ENCODE measurements around the gene UNC5C. TPM values are rescaled to one million over a fixed set of nuclear protein-coding genes. Genes with fewer than 3 reads are reported as not detected.
A peak's percentile ranks its signal among the peaks of the same experiment; 100 is the strongest.

The UNC5C gene
- total RNA-seq, 1 donor from 2014 or later, result 0.39 TPM

- Histone ChIP-seq H3K9ac (no peak overlapping the region), H3K27me3 (peaks cover 70% of the 10 kb centered on the region)
- no peak for TF ChIP-seq EZH2phosphoT487 (IDR thresholded peaks at IDR 0.05)
- TF ChIP-seq EZH2 (IDR thresholded peaks at IDR 0.05), result no peak
- TF ChIP-seq CTCF (IDR thresholded peaks at IDR 0.05), result no peak
Observed at GRCh38 chr4:95546866-95547714, 1.7 kb downstream of the UNC5C start.

GRCh38 chr4:95546221-95546620 lies 2.6 kb downstream of the UNC5C start:
- peak overlapping the region; percentile 98 for H3K4me2 ChIP-seq
- Mint-ChIP-seq H3K36me3 (peaks cover 25% of the 10 kb centered on the region), H3K4me3 (peak overlapping the region; percentile 98), H3K27me3 (ENCODE audit: insufficient read depth, low read depth) (no peaks in the 10 kb centered on the region), H3K4me1 (peaks cover 47% of the 10 kb centered on the region), H3K9me3 (peaks cover 3% of the 10 kb centered on the region), H3K27ac (peak overlapping the region; percentile 89)
- H3K9ac ChIP-seq, result no peak overlapping the region
- no peak overlapping the region for H3K27ac ChIP-seq
- peaks cover 15% of the 10 kb centered on the region for H3K4me1 ChIP-seq
- H3K79me2 ChIP-seq (ENCODE audit: low read depth), result no peaks in the 10 kb centered on the region
- H3K9me3 ChIP-seq (ENCODE audit: low read depth), result no peaks in the 10 kb centered on the region
- no peaks in the 10 kb centered on the region for H3K36me3 ChIP-seq
- no peak for TF ChIP-seq CTCF (IDR thresholded peaks at IDR 0.05)
- no peak for TF ChIP-seq EZH2phosphoT487 (IDR thresholded peaks at IDR 0.05)
- no peak overlapping the region for H2AFZ ChIP-seq (replicated peaks)
- H4K20me1 ChIP-seq (ENCODE audit: low read depth), result no peaks in the 10 kb centered on the region
- H3F3A ChIP-seq (ENCODE audit: low read depth), result peaks cover 25% of the 10 kb centered on the region
- H3K27me3 ChIP-seq, result peaks cover 63% of the 10 kb centered on the region
- H3K4me3 ChIP-seq, result peak overlapping the region; percentile 68
- no peak for DNase-seq (ENCODE audit: low spot score)

More at GRCh38 chr4:95546866-95547714, 1.7 kb downstream of the UNC5C start:
- Histone ChIP-seq H3K79me2 (ENCODE audit: low read depth) (no peaks in the 10 kb centered on the region), H4K20me1 (ENCODE audit: low read depth) (no peaks in the 10 kb centered on the region), H3K4me1 (peaks cover 15% of the 10 kb centered on the region), H3K4me3 (peak overlapping the region; percentile 68), H3K9me3 (ENCODE audit: low read depth) (no peaks in the 10 kb centered on the region), H3K4me2 (peak overlapping the region; percentile 98), H3F3A (ENCODE audit: low read depth) (peaks cover 25% of the 10 kb centered on the region), H3K27ac (no peak overlapping the region), H2AFZ (replicated peaks) (peak overlapping the region; percentile 90), H3K36me3 (no peaks in the 10 kb centered on the region)
- H3K4me1 Mint-ChIP-seq, result peaks cover 49% of the 10 kb centered on the region
- H3K9me3 Mint-ChIP-seq, result peaks cover 3% of the 10 kb centered on the region
- peak overlapping the region; percentile 98 for H3K4me3 Mint-ChIP-seq
- peaks cover 20% of the 10 kb centered on the region for H3K36me3 Mint-ChIP-seq
- DNase-seq (ENCODE audit: low spot score), result peak; percentile 53
- peak overlapping the region; percentile 98 for H3K27ac Mint-ChIP-seq
- H3K27me3 Mint-ChIP-seq (ENCODE audit: insufficient read depth, low read depth), result no peaks in the 10 kb centered on the region

DNA sequence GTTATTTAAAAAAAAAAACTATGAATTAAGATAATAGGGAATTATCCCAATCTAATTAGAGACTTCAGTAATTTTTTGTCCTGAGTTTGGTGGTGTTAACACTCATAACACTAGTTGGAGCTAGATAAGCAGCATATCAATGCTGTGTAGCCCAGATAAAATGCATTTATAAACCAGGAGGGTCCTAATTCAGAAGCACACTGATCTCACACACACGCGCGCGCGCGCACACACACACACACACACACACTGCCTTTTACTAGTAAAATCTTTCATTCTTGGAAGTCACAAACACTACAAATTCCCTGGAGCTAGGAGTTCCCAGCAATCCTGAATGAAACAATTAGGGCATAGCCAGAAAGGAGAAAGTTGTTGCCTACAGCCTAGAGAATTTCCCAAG lies 3.2 kb downstream of the UNC5C start:
- no peaks in the 10 kb centered on the region for H4K20me1 ChIP-seq (ENCODE audit: low read depth)
- peaks cover 56% of the 10 kb centered on the region for H3K27me3 ChIP-seq
- no peak overlapping the region for H3K9ac ChIP-seq
- no peak overlapping the region for H3K27ac ChIP-seq
- Mint-ChIP-seq H3K4me3 (peak overlapping the region; percentile 98), H3K36me3 (peaks cover 29% of the 10 kb centered on the region), H3K27me3 (ENCODE audit: insufficient read depth, low read depth) (no peaks in the 10 kb centered on the region), H3K9me3 (peaks cover 3% of the 10 kb centered on the region), H3K4me1 (peaks cover 44% of the 10 kb centered on the region), H3K27ac (peak overlapping the region; percentile 89)
- peaks cover 25% of the 10 kb centered on the region for H3F3A ChIP-seq (ENCODE audit: low read depth)
- H3K4me2 ChIP-seq, result no peak overlapping the region
- no peak overlapping the region for H2AFZ ChIP-seq (replicated peaks)
- TF ChIP-seq EZH2 (IDR thresholded peaks at IDR 0.05) (no peak), EZH2phosphoT487 (IDR thresholded peaks at IDR 0.05) (no peak), CTCF (IDR thresholded peaks at IDR 0.05) (no peak)
- DNase-seq (ENCODE audit: low spot score), result no peak
- peaks cover 15% of the 10 kb centered on the region for H3K4me1 ChIP-seq
- no peaks in the 10 kb centered on the region for H3K79me2 ChIP-seq (ENCODE audit: low read depth)
- H3K36me3 ChIP-seq, result no peaks in the 10 kb centered on the region
- H3K9me3 ChIP-seq (ENCODE audit: low read depth), result no peaks in the 10 kb centered on the region
- H3K4me3 ChIP-seq, result no peak overlapping the region

Measured in neural progenitor cell (in vitro differentiated cells).